SU-DHL-6 (cell line): Measurements from ENCODE around the gene SELENOF.

ENCODE experiments used
- H2AFZ ChIP-seq: fragments of 200-600 bp; sonication (generic); 2 replicates; pipeline ENCODE4 v1.6.1; 2014; ENCODE audit warnings: low read depth, mild to moderate bottlenecking, moderate library complexity, mixed read lengths, antibody characterized with exemption, low read length; ENCODE audit not compliant: severe bottlenecking
- H3F3A ChIP-seq: fragments of 200-600 bp; shearing (Covaris generic); 2 replicates; pipeline ENCODE4 v1.6.0; 2016; ENCODE audit warnings: antibody characterized with exemption, mild to moderate bottlenecking; ENCODE audit not compliant: insufficient read depth
- H3K27ac ChIP-seq: fragments of 200-600 bp; sonication (generic); 2 replicates; pipeline ENCODE4 v1.5.1; 2016; ENCODE audit warnings: low read depth, mild to moderate bottlenecking, low read length, moderate library complexity, mixed read lengths
- H3K27me3 ChIP-seq: fragments of 200-600 bp; sonication (generic), shearing (Covaris generic); 2 replicates; pipeline ENCODE4 v1.6.0; 2014; ENCODE audit warnings: mild to moderate bottlenecking, low read length
- H3K36me3 ChIP-seq: fragments of 200-600 bp; sonication (generic); 2 replicates; pipeline ENCODE4 v1.6.1; 2014; ENCODE audit warnings: mild to moderate bottlenecking, low read length, mixed read lengths
- H3K4me2 ChIP-seq: fragments of 300-600, 200-600 bp; shearing (Covaris generic), sonication (generic); 2 replicates; pipeline ENCODE4 v1.6.0; 2014; ENCODE audit warnings: low read length, low read depth, mild to moderate bottlenecking; ENCODE audit not compliant: poor library complexity, severe bottlenecking
- H3K4me3 ChIP-seq: fragments of 200-600 bp; sonication (generic); 2 replicates; pipeline ENCODE4 v1.5.1; 2014; ENCODE audit warnings: antibody characterized with exemption, low read length, mild to moderate bottlenecking, mixed read lengths; ENCODE audit not compliant: insufficient read depth, poor library complexity, severe bottlenecking
- H3K79me2 ChIP-seq: fragments of 200-600 bp; sonication (generic); 2 replicates; pipeline ENCODE4 v1.6.1; 2014; ENCODE audit warnings: mild to moderate bottlenecking, low read length, moderate library complexity; ENCODE audit not compliant: insufficient read depth
- H3K9ac ChIP-seq: fragments of 200-600 bp; sonication (generic); 2 replicates; pipeline ENCODE4 v1.7.0; 2014; ENCODE audit warnings: mild to moderate bottlenecking, low read length
- H3K9me2 ChIP-seq: fragments of 200-600 bp; sonication (generic); replicated peaks from 2 replicates; pipeline ENCODE4 v1.6.1; 2014; ENCODE audit warnings: low read length; ENCODE audit not compliant: insufficient read depth
- H3K9me3 ChIP-seq: fragments of 200-600 bp; sonication (generic); 2 replicates; pipeline ENCODE4 v1.6.1; 2014; ENCODE audit warnings: low read length, mixed read lengths; ENCODE audit not compliant: insufficient read depth
- H4K20me1 ChIP-seq: fragments of 200-600 bp; sonication (generic); 2 replicates; pipeline ENCODE4 v1.6.1; 2014; ENCODE audit warnings: low read depth, mild to moderate bottlenecking, antibody characterized with exemption, low read length, moderate library complexity, mixed read lengths
- EZH2phosphoT487 ChIP-seq: fragments of 200-600 bp; sonication (generic), shearing (Covaris generic); conservative IDR thresholded peaks from 2 replicates; pipeline ENCODE4 v1.6.1; 2018; ENCODE audit warnings: mild to moderate bottlenecking, antibody characterized with exemption, low read length, moderate library complexity, mixed read lengths
- TF ChIP-seq, protein P1 (sequence below): fragments of 200-600 bp; sonication (generic); IDR thresholded peaks from one replicate; pipeline ENCODE4 v1.5.1; 2017; ENCODE audit warnings: antibody characterized with exemption, mild to moderate bottlenecking, low read length, moderate library complexity; ENCODE audit not compliant: insufficient read depth, poor library complexity, severe bottlenecking

Gene SELENOF

DNA sequence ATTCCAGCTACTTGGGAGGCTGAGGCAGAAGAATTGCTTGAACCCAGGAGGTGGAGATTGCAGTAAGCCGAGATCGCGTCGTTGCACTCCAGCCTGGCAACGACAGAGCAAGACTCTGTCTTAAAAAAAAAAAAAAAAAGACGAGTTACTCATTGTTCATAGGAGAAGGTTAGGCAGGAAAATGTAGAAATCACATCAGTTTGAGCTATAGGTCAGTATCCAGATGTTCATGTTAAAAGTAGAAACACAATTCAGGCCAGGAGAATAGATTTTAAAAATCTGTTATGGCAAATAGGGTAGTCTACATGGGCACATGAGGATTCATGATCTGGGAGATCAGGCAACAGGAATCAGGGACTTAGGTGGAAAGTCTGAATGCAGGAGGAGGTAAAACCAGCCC is 57.7 kb downstream of the SELENOF start:
- Histone ChIP-seq H3K4me2 (no peak overlapping the region), H3F3A (peaks cover 12% of the 10 kb centered on the region; the same call in 1 of the 2 replicates), H3K4me3 (no peak overlapping the region), H3K36me3 (no peaks in the 10 kb centered on the region; the same call in 1 of the 2 replicates), H4K20me1 (no peaks in the 10 kb centered on the region), H3K9ac (no peak overlapping the region), H3K27ac (no peak overlapping the region), H2AFZ (no peak overlapping the region), H3K9me3 (no peaks in the 10 kb centered on the region), H3K27me3 (no peaks in the 10 kb centered on the region), H3K79me2 (no peaks in the 10 kb centered on the region), H3K9me2 (no peaks in the 10 kb centered on the region)
- TF ChIP-seq, protein P1, sequence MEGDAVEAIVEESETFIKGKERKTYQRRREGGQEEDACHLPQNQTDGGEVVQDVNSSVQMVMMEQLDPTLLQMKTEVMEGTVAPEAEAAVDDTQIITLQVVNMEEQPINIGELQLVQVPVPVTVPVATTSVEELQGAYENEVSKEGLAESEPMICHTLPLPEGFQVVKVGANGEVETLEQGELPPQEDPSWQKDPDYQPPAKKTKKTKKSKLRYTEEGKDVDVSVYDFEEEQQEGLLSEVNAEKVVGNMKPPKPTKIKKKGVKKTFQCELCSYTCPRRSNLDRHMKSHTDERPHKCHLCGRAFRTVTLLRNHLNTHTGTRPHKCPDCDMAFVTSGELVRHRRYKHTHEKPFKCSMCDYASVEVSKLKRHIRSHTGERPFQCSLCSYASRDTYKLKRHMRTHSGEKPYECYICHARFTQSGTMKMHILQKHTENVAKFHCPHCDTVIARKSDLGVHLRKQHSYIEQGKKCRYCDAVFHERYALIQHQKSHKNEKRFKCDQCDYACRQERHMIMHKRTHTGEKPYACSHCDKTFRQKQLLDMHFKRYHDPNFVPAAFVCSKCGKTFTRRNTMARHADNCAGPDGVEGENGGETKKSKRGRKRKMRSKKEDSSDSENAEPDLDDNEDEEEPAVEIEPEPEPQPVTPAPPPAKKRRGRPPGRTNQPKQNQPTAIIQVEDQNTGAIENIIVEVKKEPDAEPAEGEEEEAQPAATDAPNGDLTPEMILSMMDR = no peak
- no peak for TF ChIP-seq EZH2phosphoT487

DNA sequence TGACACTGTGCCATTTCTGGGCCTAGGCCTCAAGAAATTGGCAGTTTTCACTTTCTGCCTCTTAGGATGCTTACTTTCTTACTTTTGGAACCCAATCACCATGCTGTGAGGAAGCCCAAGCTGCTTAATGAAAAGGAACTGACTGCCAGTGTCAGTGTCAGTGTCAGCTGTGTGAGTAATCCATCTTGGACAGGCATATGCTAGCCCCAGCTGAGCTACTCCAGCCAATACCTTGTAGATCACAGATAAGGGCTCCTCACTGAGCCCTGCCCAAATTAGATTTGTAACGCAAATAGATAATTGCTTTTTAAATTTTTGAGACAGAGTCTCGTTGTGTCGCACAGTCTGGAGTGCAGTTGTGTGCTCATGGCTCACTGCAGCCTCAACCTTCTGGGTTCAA is 59.6 kb downstream of the SELENOF start:
- Histone ChIP-seq H3K36me3 (no peaks in the 10 kb centered on the region), H3K27me3 (no peaks in the 10 kb centered on the region), H4K20me1 (no peaks in the 10 kb centered on the region), H3K4me2 (no peak overlapping the region), H3F3A (no peaks in the 10 kb centered on the region), H3K79me2 (no peaks in the 10 kb centered on the region), H2AFZ (no peak overlapping the region), H3K9me2 (no peaks in the 10 kb centered on the region), H3K27ac (no peak overlapping the region), H3K9me3 (no peaks in the 10 kb centered on the region), H3K4me3 (no peak overlapping the region), H3K9ac (no peak overlapping the region)
- TF ChIP-seq, protein P1 = no peak
- no peak for TF ChIP-seq EZH2phosphoT487

DNA sequence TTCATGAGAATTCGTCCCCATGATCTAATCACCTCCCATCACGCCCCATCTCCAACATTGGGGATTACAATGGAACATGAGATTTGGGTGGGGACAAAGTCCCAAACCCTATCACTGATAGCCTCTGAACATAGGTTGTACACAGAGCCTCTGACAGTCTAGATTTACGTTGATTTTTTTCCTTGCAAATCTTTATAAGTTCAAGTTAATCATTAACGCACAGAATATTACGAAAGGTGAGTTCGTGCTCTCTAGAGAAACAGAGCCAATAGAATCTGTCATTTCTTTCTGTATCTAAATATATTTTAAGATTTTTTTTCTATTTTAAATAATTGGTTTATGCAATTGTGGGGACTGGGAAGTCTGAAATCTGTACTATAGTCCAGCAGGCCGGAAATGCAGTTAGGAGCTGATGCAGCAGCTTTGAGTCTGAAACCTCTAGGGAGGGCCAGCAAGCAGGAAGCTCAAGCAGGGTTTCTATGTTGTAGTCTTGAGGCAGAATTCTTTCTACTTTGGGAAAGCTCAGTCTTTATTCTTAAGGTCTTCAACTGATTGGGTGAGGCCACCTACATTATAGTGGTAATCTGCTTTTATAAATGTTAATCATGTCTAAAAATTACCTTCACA is 61.0 kb downstream of the SELENOF start:
- TF ChIP-seq EZH2phosphoT487 = no peak
- TF ChIP-seq, protein P1 = no peak
- Histone ChIP-seq H3K36me3 (no peaks in the 10 kb centered on the region), H3K4me3 (no peak overlapping the region), H3K9ac (no peak overlapping the region), H3K27ac (no peak overlapping the region), H3K9me3 (no peaks in the 10 kb centered on the region), H3K79me2 (no peaks in the 10 kb centered on the region), H4K20me1 (no peaks in the 10 kb centered on the region), H3K4me2 (no peak overlapping the region), H3F3A (no peaks in the 10 kb centered on the region), H3K9me2 (no peaks in the 10 kb centered on the region), H3K27me3 (no peaks in the 10 kb centered on the region), H2AFZ (no peak overlapping the region)
